MM.1S (cell line): Measurements from ENCODE around the gene RNF113B.

Experiments
- DNase-seq: peaks from one replicate; pipeline ENCODE4 v3.0.0-alpha.2; 2015
- H2AFZ ChIP-seq: fragments of 300-600 bp; sonication (generic); 2 replicates; pipeline ENCODE4 v1.6.0; 2016; ENCODE audit warnings: antibody characterized with exemption, low read length
- H3F3A ChIP-seq: fragments of 300-600 bp; sonication (generic); 2 replicates; pipeline ENCODE4 v1.6.1; 2016; ENCODE audit warnings: mild to moderate bottlenecking, antibody characterized with exemption, low read length, moderate library complexity, mixed read lengths; ENCODE audit not compliant: insufficient read depth
- H3K27ac ChIP-seq: fragments of 300-600 bp; sonication (generic); 2 replicates; pipeline ENCODE4 v1.5.1; 2016; ENCODE audit warnings: mild to moderate bottlenecking, low read length
- H3K27me3 ChIP-seq: fragments of 300-600 bp; sonication (generic); replicated peaks from 2 replicates; pipeline ENCODE4 v1.6.0; 2016; ENCODE audit warnings: low read length; ENCODE audit not compliant: insufficient read depth
- H3K36me3 ChIP-seq: fragments of 300-600 bp; sonication (generic); replicated peaks from 2 replicates; pipeline ENCODE4 v1.6.1; 2016; ENCODE audit warnings: mild to moderate bottlenecking, low read length, mixed read lengths; ENCODE audit not compliant: insufficient read depth
- H3K4me1 ChIP-seq: fragments of 300-600 bp; sonication (generic); 2 replicates; pipeline ENCODE4 v1.6.1; 2016; ENCODE audit warnings: low read length, mixed read lengths
- H3K4me2 ChIP-seq: fragments of 300-600 bp; sonication (generic); 2 replicates; pipeline ENCODE4 v1.6.0; 2016; ENCODE audit warnings: low read depth, low read length
- H3K4me3 ChIP-seq: fragments of 300-600 bp; sonication (generic); 2 replicates; pipeline ENCODE4 v1.5.1; 2016; ENCODE audit warnings: low read length, mixed read lengths
- H3K79me2 ChIP-seq: fragments of 300-600 bp; sonication (generic); 2 replicates; pipeline ENCODE4 v1.6.1; 2016; ENCODE audit warnings: mixed run types, low read length, mixed read lengths
- H3K9ac ChIP-seq: fragments of 300-600 bp; sonication (generic); 2 replicates; pipeline ENCODE4 v1.6.1; 2016; ENCODE audit warnings: low read length, mixed read lengths
- H3K9me2 ChIP-seq: fragments of 300-600 bp; sonication (generic); replicated peaks from 2 replicates; pipeline ENCODE4 v1.6.1; 2016; ENCODE audit warnings: mild to moderate bottlenecking, low read length, mixed read lengths; ENCODE audit not compliant: insufficient read depth
- H3K9me3 ChIP-seq: fragments of 300-600 bp; sonication (generic); replicated peaks from 2 replicates; pipeline ENCODE4 v1.6.1; 2016; ENCODE audit warnings: mild to moderate bottlenecking, low read length, mixed read lengths; ENCODE audit not compliant: insufficient read depth
- H4K20me1 ChIP-seq: fragments of 300-600 bp; sonication (generic); 2 replicates; pipeline ENCODE4 v1.6.1; 2016; ENCODE audit warnings: mild to moderate bottlenecking, low read length, moderate library complexity, mixed read lengths; ENCODE audit not compliant: insufficient read depth
- EZH2 ChIP-seq: fragments of 300-600 bp; sonication (generic); optimal IDR thresholded peaks from 2 replicates; pipeline ENCODE3; 2017; ENCODE audit warnings: low read depth, mild to moderate bottlenecking, antibody characterized with exemption, low read length, mixed read lengths
- EZH2phosphoT487 ChIP-seq: fragments of 300-600 bp; sonication (generic); IDR thresholded peaks from 2 replicates; pipeline ENCODE4 v1.6.1; 2018; ENCODE audit warnings: antibody characterized with exemption, low read length
- TF ChIP-seq, protein P1 (sequence below): fragments of 300-600 bp; sonication (generic); IDR thresholded peaks from 2 replicates; pipeline ENCODE4 v1.5.1; 2016; ENCODE audit warnings: antibody characterized with exemption, low read length, mixed read lengths

RNF113B gene

DNA sequence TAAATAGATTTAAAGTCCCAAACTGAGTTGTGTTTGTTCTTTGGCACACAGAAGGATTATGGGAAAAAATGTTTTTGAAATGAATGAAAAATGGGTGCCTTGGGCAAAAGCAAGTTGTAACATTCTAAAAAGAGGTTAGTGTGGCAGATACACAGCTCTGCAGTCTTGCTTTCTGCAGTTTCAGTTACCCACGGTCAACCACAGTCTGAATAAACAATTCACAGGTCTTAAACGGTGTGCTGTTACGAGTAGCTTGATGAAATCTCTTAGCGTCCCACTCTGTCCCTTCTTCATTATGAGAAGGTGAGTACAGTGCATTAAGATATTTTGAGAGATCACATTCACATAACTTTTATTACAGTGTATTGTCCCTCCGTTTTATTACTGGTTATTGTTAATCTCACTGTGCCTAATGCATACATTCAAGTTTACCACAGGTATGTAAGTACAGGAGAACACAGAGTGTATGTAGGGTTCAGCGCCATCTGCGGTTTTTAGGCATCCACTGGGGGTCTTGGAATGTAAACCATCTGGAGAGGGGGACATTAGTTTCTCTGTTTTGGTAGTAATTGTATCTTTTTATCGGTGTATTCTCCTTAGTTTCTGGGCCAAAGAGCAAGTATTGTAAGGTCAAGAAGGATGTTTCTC, 26.1 kb downstream of the RNF113B start:
- no peaks in the 10 kb centered on the region for H3K9me3 ChIP-seq
- no peaks in the 10 kb centered on the region for H3F3A ChIP-seq
- TF ChIP-seq, protein P1, sequence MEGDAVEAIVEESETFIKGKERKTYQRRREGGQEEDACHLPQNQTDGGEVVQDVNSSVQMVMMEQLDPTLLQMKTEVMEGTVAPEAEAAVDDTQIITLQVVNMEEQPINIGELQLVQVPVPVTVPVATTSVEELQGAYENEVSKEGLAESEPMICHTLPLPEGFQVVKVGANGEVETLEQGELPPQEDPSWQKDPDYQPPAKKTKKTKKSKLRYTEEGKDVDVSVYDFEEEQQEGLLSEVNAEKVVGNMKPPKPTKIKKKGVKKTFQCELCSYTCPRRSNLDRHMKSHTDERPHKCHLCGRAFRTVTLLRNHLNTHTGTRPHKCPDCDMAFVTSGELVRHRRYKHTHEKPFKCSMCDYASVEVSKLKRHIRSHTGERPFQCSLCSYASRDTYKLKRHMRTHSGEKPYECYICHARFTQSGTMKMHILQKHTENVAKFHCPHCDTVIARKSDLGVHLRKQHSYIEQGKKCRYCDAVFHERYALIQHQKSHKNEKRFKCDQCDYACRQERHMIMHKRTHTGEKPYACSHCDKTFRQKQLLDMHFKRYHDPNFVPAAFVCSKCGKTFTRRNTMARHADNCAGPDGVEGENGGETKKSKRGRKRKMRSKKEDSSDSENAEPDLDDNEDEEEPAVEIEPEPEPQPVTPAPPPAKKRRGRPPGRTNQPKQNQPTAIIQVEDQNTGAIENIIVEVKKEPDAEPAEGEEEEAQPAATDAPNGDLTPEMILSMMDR, result no peak
- TF ChIP-seq EZH2phosphoT487 (no peak), EZH2 (no peak)
- no peak overlapping the region for H3K4me3 ChIP-seq
- no peaks in the 10 kb centered on the region for H3K27me3 ChIP-seq
- no peaks in the 10 kb centered on the region for H3K79me2 ChIP-seq
- H3K9ac ChIP-seq, result no peak overlapping the region
- H3K4me2 ChIP-seq, result no peak overlapping the region
- H3K36me3 ChIP-seq, result no peaks in the 10 kb centered on the region
- no peak overlapping the region for H3K27ac ChIP-seq
- no peak overlapping the region for H2AFZ ChIP-seq
- H4K20me1 ChIP-seq, result no peaks in the 10 kb centered on the region
- no peaks in the 10 kb centered on the region for H3K9me2 ChIP-seq
- H3K4me1 ChIP-seq, result no peaks in the 10 kb centered on the region
- DNase-seq, result no peak

DNA sequence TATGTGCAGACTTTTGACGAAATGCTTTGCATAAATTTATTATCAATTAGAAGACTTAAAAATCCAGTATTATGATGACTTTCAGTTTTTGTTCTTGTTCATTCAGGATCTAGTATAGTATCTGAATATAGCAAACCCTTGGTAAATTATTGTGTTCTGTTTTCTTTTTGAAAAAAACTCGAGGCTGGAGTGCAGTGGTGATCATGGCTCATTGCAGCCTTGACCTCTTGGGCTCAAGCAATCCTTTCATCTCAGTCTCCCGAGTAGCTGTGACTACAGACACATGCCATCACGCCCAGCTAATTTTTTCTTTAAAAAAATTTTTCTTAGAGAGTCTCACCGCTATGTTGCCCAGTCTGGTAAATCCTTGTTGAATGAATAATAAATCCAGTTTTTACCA, 29.5 kb downstream of the RNF113B start:
- Histone ChIP-seq H3K4me2 (no peak overlapping the region), H3K27ac (no peak overlapping the region), H3K4me1 (no peaks in the 10 kb centered on the region; the same call in 1 of the 2 replicates), H3K9me2 (no peaks in the 10 kb centered on the region), H3K27me3 (no peaks in the 10 kb centered on the region), H3K79me2 (peaks cover 14% of the 10 kb centered on the region), H3F3A (no peaks in the 10 kb centered on the region), H2AFZ (no peak overlapping the region), H3K9me3 (no peaks in the 10 kb centered on the region), H3K9ac (no peak overlapping the region), H4K20me1 (no peaks in the 10 kb centered on the region), H3K4me3 (no peak overlapping the region), H3K36me3 (no peaks in the 10 kb centered on the region)
- no peak for DNase-seq
- TF ChIP-seq, protein P1, result no peak
- TF ChIP-seq EZH2 (no peak), EZH2phosphoT487 (no peak)

DNA sequence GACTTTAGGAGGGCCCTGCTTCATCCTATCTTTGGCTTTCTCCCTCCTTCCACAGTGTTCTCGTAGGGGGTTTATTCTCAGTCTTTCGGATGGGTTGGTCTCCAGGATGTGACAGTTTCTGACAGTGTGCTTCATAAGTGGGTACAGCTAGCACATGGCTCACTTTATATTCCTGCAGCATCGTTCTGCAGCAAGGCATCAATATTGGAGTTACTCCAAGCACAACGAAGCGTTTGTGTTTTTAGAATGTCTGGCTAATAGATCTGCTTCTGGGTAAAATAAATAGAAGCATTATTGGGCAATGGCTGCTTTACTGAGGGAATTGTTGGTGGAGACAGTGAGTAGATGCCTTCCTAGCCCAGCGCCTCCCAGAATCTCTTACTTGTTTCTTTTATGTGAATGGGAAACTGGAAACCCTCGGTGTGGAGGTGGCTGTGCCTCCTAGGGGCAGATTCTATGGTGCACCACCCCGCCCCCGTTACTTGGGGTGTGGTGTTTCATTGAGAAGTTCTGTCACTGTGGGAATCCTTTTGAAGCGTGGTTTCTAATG, 32.2 kb downstream of the RNF113B start:
- Histone ChIP-seq H4K20me1 (no peaks in the 10 kb centered on the region), H3K9ac (no peak overlapping the region), H3K79me2 (peaks cover 14% of the 10 kb centered on the region), H3K27ac (no peak overlapping the region), H3K4me3 (no peak overlapping the region), H3K9me3 (no peaks in the 10 kb centered on the region), H3F3A (no peaks in the 10 kb centered on the region), H3K27me3 (0 out of 2 replicates have a peak, but pooled peaks cover 4% of the 10 kb centered on the region), H2AFZ (no peak overlapping the region), H3K4me2 (no peak overlapping the region), H3K9me2 (no peaks in the 10 kb centered on the region), H3K36me3 (no peaks in the 10 kb centered on the region), H3K4me1 (no peaks in the 10 kb centered on the region; the same call in 1 of the 2 replicates)
- TF ChIP-seq EZH2phosphoT487, result no peak
- TF ChIP-seq, protein P1, result no peak
- no peak for TF ChIP-seq EZH2
- no peak for DNase-seq
